HCT116 (cell line): ENCODE results near the gene CFAP97. TPM values are rescaled to one million over a fixed set of nuclear protein-coding genes. Genes with fewer than 3 reads are reported as not detected.

Experiments
- ATAC-seq: fragments of 200-7000 bp; cut with Tn5 transposase; 2 replicates; pipeline ENCODE4 v1.9.1; 2020; ENCODE audit warnings: mild to moderate bottlenecking, moderate library complexity
- BruUV-seq: library from RNA; stranded (reverse); fragments of 400-500 nt; replicated peaks from 2 replicates; lab custom pipeline; 2021; lab: Mats Ljungman, UMichigan
- CTCF ChIA-PET: fragments of 300-600 bp; sonication (Branson Sonifier 250); formaldehyde crosslinking; loops from one replicate; lab custom pipeline; 2021; ENCODE audit warnings: antibody characterized with exemption; lab: Charles Lee
- POLR2A ChIA-PET: fragments of 300-600, 350-600 bp; sonication (Branson Sonifier 250); formaldehyde crosslinking; loops from one replicate; lab custom pipeline; 2021; ENCODE audit warnings: antibody characterized with exemption; lab: Charles Lee
- RAD21 ChIA-PET, 2 experiments: fragments of 300-600 bp; sonication (Branson Sonifier 250); formaldehyde crosslinking; loops; one replicate each; lab custom pipeline; 2023; ENCODE audit warnings: low total read pairs in 2 of 2; ENCODE audit not compliant: uncharacterized antibody in 2 of 2, unreplicated experiment in 2 of 2, low non-redundant PET in 1 of 2; lab: Charles Lee
- DNase-seq: peaks from one replicate; pipeline ENCODE4 v3.0.0-alpha.2; 2010; ENCODE audit warnings: low read depth, low spot score
- H2AFZ ChIP-seq: fragments of 200-600 bp; shearing (Covaris generic), sonication (generic); 2 replicates; pipeline ENCODE4 v1.6.1; 2017; ENCODE audit warnings: low read depth, mixed run types, mixed read lengths, antibody characterized with exemption, low read length; ENCODE audit not compliant: poor library complexity, severe bottlenecking
- H3K27ac ChIP-seq: 2 replicates; pipeline ENCODE4 v1.5.1; 2012; ENCODE audit warnings: low read depth, low read length
- H3K27me3 ChIP-seq: fragments of 200-600 bp; sonication (generic); 2 replicates; pipeline ENCODE4 v1.6.1; 2016; ENCODE audit warnings: mixed run types, low read length, mixed read lengths; ENCODE audit not compliant: insufficient read depth
- H3K36me3 ChIP-seq, 2 experiments: fragments of 200-500 bp in 1 of 2; fragments of 200-600 bp in 1 of 2; sonication (Bioruptor generic) in 1 of 2; sonication (generic) in 1 of 2; 2 replicates each; pipeline versions ENCODE4 v1.5.1 to v1.6.1; 2014 to 2016; ENCODE audit warnings: low read length in 2 of 2, inconsistent platforms in 1 of 2, mixed read lengths in 1 of 2, mixed run types in 1 of 2; ENCODE audit not compliant: insufficient read depth in 2 of 2, control insufficient read depth in 1 of 2
- H3K4me1 ChIP-seq, 2 experiments: fragments of 200-600 bp in 1 of 2; sonication (generic) in 1 of 2; 2 replicates each; pipeline versions ENCODE4 v1.5.1 to v1.6.1; 2012 to 2017; ENCODE audit warnings: low read length in 2 of 2, inconsistent platforms in 1 of 2, mild to moderate bottlenecking in 1 of 2, mixed read lengths in 1 of 2, mixed run types in 1 of 2, moderate library complexity in 1 of 2; ENCODE audit not compliant: insufficient read depth in 2 of 2, control insufficient read depth in 1 of 2
- H3K4me2 ChIP-seq: fragments of 200-600 bp; sonication (generic); 2 replicates; pipeline ENCODE4 v1.6.1; 2017; ENCODE audit warnings: mixed run types, low read length, mixed read lengths
- H3K4me3 ChIP-seq, 2 experiments: fragments of 200-600 bp in 1 of 2; sonication (generic) in 1 of 2; replicated peaks in 1 of 2; 2 replicates each; pipeline ENCODE4 v1.5.1; 2011 to 2016; ENCODE audit warnings: low read length in 2 of 2, control low read depth in 1 of 2, low read depth in 1 of 2, mild to moderate bottlenecking in 1 of 2, mixed read lengths in 1 of 2, mixed run types in 1 of 2
- H3K79me2 ChIP-seq: fragments of 200-600 bp; sonication (generic); 2 replicates; pipeline ENCODE4 v1.6.1; 2017; ENCODE audit warnings: mild to moderate bottlenecking, mixed run types, low read length, moderate library complexity, mixed read lengths; ENCODE audit not compliant: insufficient read depth
- H3K9ac ChIP-seq: fragments of 200-600 bp; sonication (generic); 2 replicates; pipeline ENCODE4 v1.6.1; 2016; ENCODE audit warnings: low read length, mixed read lengths
- H3K9me2 ChIP-seq: fragments of 200-600 bp; sonication (generic), shearing (Covaris generic); 2 replicates; pipeline ENCODE4 v1.6.1; 2017; ENCODE audit warnings: mixed run types, mild to moderate bottlenecking, moderate library complexity; ENCODE audit not compliant: insufficient read depth
- H3K9me3 ChIP-seq, 2 experiments: fragments of 200-500 bp in 1 of 2; fragments of 200-600 bp in 1 of 2; sonication (Bioruptor generic) in 1 of 2; sonication (generic) in 1 of 2; 2 replicates each; pipeline ENCODE4 v1.6.1; 2014 to 2017; ENCODE audit warnings: low read length in 2 of 2, mixed read lengths in 2 of 2, inconsistent platforms in 1 of 2, low read depth in 1 of 2, mild to moderate bottlenecking in 1 of 2, mixed run types in 1 of 2, moderate library complexity in 1 of 2; ENCODE audit not compliant: control insufficient read depth in 1 of 2, insufficient read depth in 1 of 2
- H4K20me1 ChIP-seq: fragments of 200-600 bp; sonication (generic), shearing (Covaris generic); 2 replicates; pipeline ENCODE4 v1.6.1; 2017; ENCODE audit warnings: mixed run types, mild to moderate bottlenecking, moderate library complexity; ENCODE audit not compliant: insufficient read depth
- CBX3 ChIP-seq: IDR thresholded peaks from 2 replicates; pipeline ENCODE4 v1.6.1; 2012; ENCODE audit warnings: low read depth
- CEBPB ChIP-seq: IDR thresholded peaks from 2 replicates; pipeline ENCODE4 v1.6.1; 2012; ENCODE audit warnings: low read depth
- EGR1 ChIP-seq: IDR thresholded peaks from 2 replicates; pipeline ENCODE4 v1.6.1; 2012; ENCODE audit warnings: low read depth
- FOSL1 ChIP-seq: IDR thresholded peaks from 2 replicates; pipeline ENCODE4 v1.6.1; 2012; ENCODE audit warnings: low read depth
- REST ChIP-seq: IDR thresholded peaks from 2 replicates; pipeline ENCODE4 v1.6.1; 2012; ENCODE audit warnings: low read depth
- SIN3A ChIP-seq: IDR thresholded peaks from 2 replicates; pipeline ENCODE4 v1.6.1; 2012; ENCODE audit warnings: low read depth
- SP1 ChIP-seq: IDR thresholded peaks from 2 replicates; pipeline ENCODE4 v1.6.1; 2012; ENCODE audit warnings: low read depth
- SRF ChIP-seq: IDR thresholded peaks from 2 replicates; pipeline ENCODE4 v1.6.1; 2012; ENCODE audit warnings: low read depth
- YY1 ChIP-seq: IDR thresholded peaks from 2 replicates; pipeline ENCODE4 v1.6.1; 2011; ENCODE audit warnings: low read length, low read depth, moderate library complexity, mild to moderate bottlenecking; ENCODE audit not compliant: insufficient replicate concordance; ENCODE audit errors: extremely low read depth
- ZBTB33 ChIP-seq: IDR thresholded peaks from 2 replicates; pipeline ENCODE4 v1.6.1; 2011; ENCODE audit warnings: mild to moderate bottlenecking, low read length, moderate library complexity; ENCODE audit not compliant: insufficient replicate concordance; ENCODE audit errors: extremely low read depth
- intact Hi-C: fragments of 100-400 bp; cut with micrococcal nuclease; formaldehyde crosslinking; loops from 2 replicates; pipeline ENCODE4 v1.10.0; 2022
- total RNA-seq: library from RNA; stranded (reverse); gene quantifications from one replicate; pipeline ENCODE4 v1.2.1, GENCODE V29; 2021; ENCODE audit not compliant: unreplicated experiment

The CFAP97 gene
- total RNA-seq, 1 experiment from 2014 or later: 57.7 TPM

- DNase-seq: no peak
- H3K9me3 ChIP-seq: no peaks in the 10 kb centered on the region
- H3K27me3 ChIP-seq: no peaks in the 10 kb centered on the region
- intact Hi-C loops: no loop called here
- ChIA-PET POLR2A (no interaction called here), CTCF (no interaction called here), RAD21 (no interaction called here)
- no peak overlapping the region for H2AFZ ChIP-seq
- H3K27ac ChIP-seq: no peak overlapping the region
- no peak overlapping the region for H3K4me3 ChIP-seq
- BruUV-seq: no TSS peak
- H3K4me2 ChIP-seq: no peak overlapping the region
- H3K36me3 ChIP-seq: peaks cover 13 to 24% of the 10 kb centered on the region in 2 experiments; a peak in 2 of 4 replicates
- ATAC-seq: no peak
- H3K9ac ChIP-seq: no peak overlapping the region
- no peaks in the 10 kb centered on the region for H4K20me1 ChIP-seq
- H3K9me2 ChIP-seq: no peaks in the 10 kb centered on the region
- TF ChIP-seq YY1: no peak
- no peak for TF ChIP-seq SP1
- no peak for TF ChIP-seq ZBTB33
- TF ChIP-seq FOSL1: no peak
- no peak for TF ChIP-seq SIN3A
- no peak for TF ChIP-seq CBX3
- H3K4me1 ChIP-seq: no peaks in the 10 kb centered on the region; a peak in 1 of 4 replicates
- peaks cover 33% of the 10 kb centered on the region for H3K79me2 ChIP-seq
Observed at GRCh38 chr4:185171373-185172071, 32.3 kb downstream of the CFAP97 start.

- H3K9me2 ChIP-seq: no peaks in the 10 kb centered on the region
- no peak overlapping the region for H3K4me3 ChIP-seq
- ChIA-PET CTCF (interaction anchor here (1.6 kb wide), 1 partner anchor 17 kb away, joined by 7 read pairs; no protein-coding TSS in a partner anchor), RAD21 (interaction anchor here in 1 of 2 experiments (0.6 kb wide), 1 partner anchor 1829 kb away, joined by 3 read pairs; no protein-coding TSS in a partner anchor), POLR2A (no interaction called here)
- no peak overlapping the region for H3K9ac ChIP-seq
- no peak overlapping the region for H3K27ac ChIP-seq
- H2AFZ ChIP-seq: no peak overlapping the region
- intact Hi-C loops: no loop called here
- peaks cover 6 to 23% of the 10 kb centered on the region in 2 experiments; a peak in 3 of 4 replicates for H3K36me3 ChIP-seq
- H4K20me1 ChIP-seq: 0 out of 2 replicates have a peak, but pooled peaks cover 5% of the 10 kb centered on the region
- no peak overlapping the region for H3K4me2 ChIP-seq
- no peaks in the 10 kb centered on the region for H3K27me3 ChIP-seq
- ATAC-seq: no peak
- DNase-seq: no peak
- no TSS peak for BruUV-seq
- TF ChIP-seq CEBPB (no peak), FOSL1 (no peak), SRF (no peak), REST (no peak), EGR1 (no peak)
- H3K79me2 ChIP-seq: peaks cover 24% of the 10 kb centered on the region
- no peaks in the 10 kb centered on the region; a peak in 1 of 4 replicates for H3K4me1 ChIP-seq
- no peaks in the 10 kb centered on the region for H3K9me3 ChIP-seq
Observed at GRCh38 chr4:185167234-185167633, 36.6 kb downstream of the CFAP97 start.
